ENCODE data around the gene LRRC8D.

The LRRC8D gene

DNA sequence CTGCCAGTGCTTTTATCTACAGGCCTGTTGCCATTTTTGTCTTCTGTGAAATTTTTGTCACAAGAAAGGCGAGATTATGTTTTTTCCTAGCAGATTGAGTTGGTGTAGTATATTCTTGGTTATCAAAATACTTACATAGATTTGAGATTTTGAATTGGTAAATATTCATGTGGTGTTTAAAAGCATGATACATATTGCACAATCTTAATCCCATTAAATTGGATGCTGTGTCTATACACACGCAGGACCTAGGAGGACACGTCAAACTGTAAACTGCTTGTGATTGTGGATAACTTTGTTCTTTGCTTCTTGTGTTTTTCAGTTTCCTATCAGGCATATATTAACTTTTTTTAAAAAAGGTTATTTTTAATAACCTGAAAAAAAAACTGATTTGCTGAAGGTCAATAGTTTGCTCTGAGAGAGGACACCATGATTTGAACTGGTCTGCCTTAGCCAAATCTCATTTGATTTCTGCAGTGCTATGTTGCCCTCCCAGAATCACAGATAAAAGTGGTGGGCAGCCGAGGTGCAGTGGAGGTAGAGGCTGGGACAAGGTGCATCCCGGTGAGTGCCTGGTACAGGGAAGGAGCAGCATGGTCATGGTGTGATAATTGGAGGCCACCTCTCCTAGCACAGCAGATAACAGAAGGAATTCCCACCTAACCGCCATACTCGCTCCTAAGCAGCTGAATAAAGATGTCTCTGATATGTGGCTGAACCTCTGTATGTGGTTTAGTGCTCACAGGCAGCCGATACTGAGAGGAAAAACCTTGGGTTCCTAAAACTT lies 76.7 kb downstream of the LRRC8D start:
- no peak for DNase-seq

DNA sequence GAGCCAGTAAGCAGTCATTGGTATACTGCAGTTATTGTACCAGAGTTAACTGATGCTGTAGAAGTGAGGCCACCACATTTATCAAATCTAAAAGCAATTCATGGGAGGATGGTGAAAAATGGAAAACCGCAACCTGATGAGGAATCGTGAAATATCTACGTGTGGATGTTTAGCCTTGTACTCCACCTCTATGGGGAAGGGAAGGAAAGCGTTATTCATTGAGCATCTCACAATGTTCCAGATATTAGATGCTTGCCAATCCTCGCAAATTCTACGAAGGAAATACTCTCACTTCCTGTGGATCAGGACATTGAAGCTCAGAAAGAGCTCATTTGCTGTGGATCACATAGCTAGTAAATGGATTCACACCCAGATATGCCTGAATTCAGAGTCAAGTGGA lies 77.3 kb downstream of the LRRC8D start:
- DNase-seq: no peak

DNA sequence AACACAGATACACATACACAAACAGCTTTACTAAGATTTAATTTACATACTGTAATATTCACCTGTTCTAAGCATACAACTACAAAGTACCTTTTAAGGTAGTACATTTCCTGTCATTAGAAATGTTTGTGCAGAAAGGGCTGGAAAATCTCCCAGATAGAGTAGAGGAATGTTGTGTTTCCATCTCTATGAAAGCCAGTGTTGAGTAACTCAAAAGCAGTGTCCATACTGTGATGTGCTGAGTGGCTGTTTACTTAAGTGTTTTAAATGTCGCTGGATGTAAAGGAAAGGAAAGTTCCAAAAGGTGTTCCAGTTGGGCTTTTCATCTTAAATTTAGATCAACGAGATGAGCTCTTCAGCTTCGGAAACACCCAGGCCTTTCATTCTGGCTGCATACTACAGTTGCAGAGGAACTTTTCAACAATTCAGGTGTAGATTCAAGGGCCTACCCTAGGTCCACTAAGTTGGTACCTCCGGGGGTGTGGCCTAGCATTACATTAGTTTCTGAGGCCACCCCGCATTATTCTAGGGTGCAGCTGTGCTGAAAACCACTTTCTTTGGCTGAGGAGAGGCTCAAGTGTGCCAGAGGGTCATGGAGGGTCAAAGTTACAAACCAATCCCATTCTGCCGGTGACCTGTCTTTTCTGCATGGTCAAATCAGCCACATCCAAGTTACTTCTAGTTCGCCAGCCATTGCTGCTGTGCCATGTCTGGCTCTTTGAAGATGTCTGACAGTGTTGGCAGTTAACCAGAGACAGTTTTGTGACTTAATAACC lies 78.1 kb downstream of the LRRC8D start:
- DNase-seq: no peak

DNA sequence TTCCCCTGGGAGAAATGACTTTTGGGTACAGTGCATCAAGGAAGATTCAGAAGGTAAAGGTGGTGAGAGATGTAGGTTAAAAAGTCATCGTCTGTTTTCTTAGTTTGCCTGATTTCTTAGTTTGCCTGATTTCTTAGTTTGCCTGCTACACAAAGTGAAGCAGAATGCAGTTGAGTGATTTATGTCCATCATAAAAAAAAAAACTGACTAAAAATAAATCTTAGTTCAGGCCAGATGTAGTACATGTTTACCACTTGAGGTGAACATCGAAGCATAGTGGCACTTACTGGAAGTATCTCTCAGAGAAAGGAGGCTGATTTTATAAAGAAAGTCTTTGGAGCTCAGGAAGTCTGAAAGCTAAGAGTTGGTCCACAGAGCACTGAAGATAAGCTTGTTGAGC lies 79.5 kb downstream of the LRRC8D start:
- no peak for DNase-seq

GRCh38 chr1:89900791-89901708 lies 80.2 kb downstream of the LRRC8D start:
- no peak for DNase-seq

- DNase-seq: no peak
These were observed 81.3 kb downstream of the LRRC8D start for GRCh38 chr1:89901957-89902669.

- no peak for DNase-seq
These were observed 82.7 kb downstream of the LRRC8D start for GRCh38 chr1:89903550-89903949.

GRCh38 chr1:89904219-89904980 lies 83.6 kb downstream of the LRRC8D start:
- DNase-seq: no peak

DNA sequence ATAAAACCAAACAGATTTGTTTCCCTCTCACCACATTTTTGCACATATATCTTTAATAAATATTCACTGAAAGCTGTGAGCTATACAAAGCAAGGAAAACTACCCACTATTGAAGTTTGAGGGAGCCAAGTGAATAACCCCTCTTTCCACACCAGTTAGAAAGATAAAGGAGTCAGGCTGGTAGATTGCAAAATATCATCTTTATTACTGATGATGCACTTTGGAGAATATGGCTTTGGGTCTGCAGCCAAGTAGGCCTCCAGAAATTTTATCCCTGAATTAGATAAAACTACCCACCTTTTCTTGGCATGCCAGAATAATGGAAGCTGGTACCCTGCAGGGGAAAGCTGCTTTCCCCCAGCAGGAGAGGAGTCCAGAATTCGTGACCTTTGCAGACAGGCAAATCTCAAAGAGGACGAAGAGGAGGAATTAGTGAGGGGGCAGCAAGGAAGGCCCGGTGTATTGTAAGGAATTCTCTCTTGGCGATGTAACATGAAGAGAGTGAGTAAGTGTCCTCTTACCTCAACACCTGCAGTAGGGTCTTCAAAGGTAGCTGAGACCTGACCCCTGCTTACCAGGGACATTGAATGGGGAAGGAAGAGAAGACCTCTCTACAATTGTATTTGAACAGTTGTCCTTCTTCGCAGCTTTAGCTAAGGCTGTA lies 84.7 kb downstream of the LRRC8D start:
- DNase-seq: no peak

GRCh38 chr1:89906088-89906487 lies 85.3 kb downstream of the LRRC8D start:
- no peak for DNase-seq

DNA sequence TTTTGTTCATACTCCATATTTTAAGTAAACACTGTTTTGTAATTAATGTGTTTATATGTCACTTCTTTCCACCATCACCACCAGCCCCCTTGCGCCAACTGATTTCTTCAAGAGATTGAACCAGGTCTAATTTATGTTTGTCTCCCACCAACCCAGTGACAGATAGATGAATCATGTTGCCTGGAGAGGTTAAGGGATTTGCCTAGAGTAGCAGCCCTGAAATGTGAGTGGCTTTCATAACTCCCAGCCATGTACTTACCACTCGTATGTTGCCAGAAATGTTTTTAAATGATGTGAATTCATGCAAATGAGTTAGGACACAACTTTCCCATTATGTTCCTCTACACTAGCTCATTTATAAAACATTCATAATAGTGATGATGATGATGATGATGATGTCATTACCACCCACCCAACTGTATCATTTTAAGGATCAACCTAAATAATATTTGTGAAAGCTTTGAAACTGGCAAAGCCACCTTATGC lies 86.9 kb downstream of the LRRC8D start:
- no peak for DNase-seq

DNA sequence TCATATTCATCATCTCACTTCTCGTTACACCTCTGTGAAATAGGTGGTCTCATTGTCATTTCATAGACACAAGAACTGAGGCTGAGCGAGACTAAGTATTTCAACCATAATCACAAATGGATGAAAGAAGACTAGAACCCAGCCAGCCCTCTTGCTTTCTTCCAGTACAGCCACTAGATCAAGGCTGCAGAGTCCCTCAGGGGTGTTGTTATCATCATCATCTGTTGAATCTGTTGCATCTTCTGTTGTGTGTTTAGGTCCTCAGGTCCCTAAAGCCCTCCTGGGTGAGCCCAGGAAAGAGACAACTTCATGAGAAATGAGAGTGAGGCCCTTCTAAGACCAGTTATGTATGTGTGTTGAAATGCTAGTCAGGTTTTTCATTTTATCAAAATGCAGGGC lies 87.4 kb downstream of the LRRC8D start:
- no peak for DNase-seq

DNA sequence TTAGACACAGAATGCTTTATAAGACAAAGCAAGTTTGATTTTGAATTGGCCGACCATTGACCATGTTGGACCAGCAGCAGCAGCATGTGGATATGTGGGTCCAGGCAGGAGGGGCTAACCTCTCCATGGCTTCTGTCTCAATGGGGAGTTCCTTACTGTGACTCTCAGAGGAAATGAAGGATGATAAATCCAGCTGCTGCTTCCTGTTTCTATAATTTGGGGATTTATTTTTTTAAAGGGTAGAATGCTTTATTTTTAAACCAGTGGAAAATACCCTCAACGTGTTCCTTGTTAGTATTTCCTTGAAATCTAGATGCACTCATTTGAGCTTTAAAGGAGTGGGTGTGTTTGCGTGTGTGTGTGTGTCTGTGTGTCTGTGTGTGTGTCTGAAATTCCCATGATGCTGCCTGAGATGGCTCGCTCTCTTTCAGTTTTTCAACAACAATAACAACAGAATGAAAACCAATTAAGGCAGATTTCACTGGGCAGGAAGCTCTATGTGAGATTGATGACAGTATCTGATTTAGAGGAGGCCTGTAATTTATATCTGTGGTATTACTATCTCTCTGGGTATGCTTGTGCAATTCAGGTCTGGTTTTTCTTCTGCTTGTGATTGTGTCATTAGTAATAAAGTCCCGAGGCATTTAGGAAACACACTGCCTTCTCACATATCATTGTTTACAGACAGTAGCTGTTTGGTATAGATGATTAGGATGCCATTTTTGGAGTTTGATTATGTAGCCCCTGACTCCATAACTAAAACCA lies 88.0 kb downstream of the LRRC8D start:
- DNase-seq: no peak

GRCh38 chr1:89910268-89910667 lies 89.4 kb downstream of the LRRC8D start:
- no peak for DNase-seq

- no peak for DNase-seq
These were observed 89.9 kb downstream of the LRRC8D start for GRCh38 chr1:89910780-89911179.

DNA sequence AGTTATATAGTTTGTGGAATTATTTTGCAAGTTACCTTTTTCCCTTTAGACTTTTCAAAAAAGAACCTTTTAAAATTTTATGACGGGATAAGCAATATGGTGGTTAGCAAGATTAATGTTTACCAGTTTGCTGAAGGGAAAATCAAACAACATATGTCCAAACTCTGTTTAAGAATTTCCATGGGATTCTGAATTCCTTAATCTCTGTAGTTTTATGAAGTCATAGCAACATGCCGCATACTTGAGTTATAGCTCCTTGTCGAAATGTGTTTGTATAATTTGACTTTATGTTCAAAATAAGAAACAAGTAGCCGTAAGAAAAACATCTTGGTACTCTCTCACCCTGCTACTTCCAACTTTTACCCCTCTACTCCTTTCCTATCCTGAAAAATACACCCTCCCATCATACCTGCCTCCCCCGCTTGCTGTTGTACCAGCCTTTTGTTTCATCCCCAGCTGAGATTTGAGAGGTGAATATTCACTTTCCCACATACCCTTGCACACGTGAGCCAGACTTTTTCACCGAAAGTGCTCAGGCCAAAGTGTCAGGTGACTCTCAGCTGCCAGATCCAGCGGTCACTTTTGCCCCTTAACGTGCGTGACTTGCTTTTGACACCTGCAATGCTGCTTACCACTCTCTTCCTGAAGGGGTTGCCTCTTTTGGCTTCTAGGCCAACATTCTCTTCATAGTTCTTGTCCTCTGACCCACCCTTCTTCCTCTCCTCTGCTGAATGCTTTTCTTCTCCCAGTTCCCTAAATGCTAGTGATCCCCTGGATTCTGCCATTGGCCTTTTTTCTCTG lies 90.6 kb downstream of the LRRC8D start:
- no peak for DNase-seq

- DNase-seq: no peak
These were observed 91.2 kb downstream of the LRRC8D start for GRCh38 chr1:89912073-89912472.

GRCh38 chr1:89913353-89914095 lies 92.7 kb downstream of the LRRC8D start:
- no peak for DNase-seq

GRCh38 chr1:89917353-89917752 lies 96.5 kb downstream of the LRRC8D start:
- no peak for DNase-seq
